Measurements from ENCODE around the gene THEMIS.

THEMIS gene

GRCh38 chr6:127912914-127913313 lies 12.1 kb upstream of the THEMIS start:
- no peaks in the 10 kb centered on the region for H3K36me3 ChIP-seq (ENCODE audit: control insufficient read depth in 2 of 2, insufficient read depth in 1 of 2, low read length in 2 of 2)
- ChIA-PET CTCF (no interaction called here), POLR2A (no interaction called here)
- H3K4me1 ChIP-seq (ENCODE audit: control insufficient read depth, insufficient read depth, low read length), result no peaks in the 10 kb centered on the region
- no peak overlapping the region for H3K27ac ChIP-seq (ENCODE audit: extremely low read depth, low read depth, low read length)
- H3K4me3 ChIP-seq (ENCODE audit: low read depth, low read length), result no peak overlapping the region
- no peak for TF ChIP-seq ZBTB49 (tag by site-specific recombination; IDR thresholded peaks at IDR 0.05; ENCODE audit: low read depth)
- no peak for TF ChIP-seq REST (tag by site-specific recombination; IDR thresholded peaks at IDR 0.05)
- no peaks in the 10 kb centered on the region for H3K9me3 ChIP-seq (ENCODE audit: control insufficient read depth, insufficient read depth, low read depth, low read length)

DNA sequence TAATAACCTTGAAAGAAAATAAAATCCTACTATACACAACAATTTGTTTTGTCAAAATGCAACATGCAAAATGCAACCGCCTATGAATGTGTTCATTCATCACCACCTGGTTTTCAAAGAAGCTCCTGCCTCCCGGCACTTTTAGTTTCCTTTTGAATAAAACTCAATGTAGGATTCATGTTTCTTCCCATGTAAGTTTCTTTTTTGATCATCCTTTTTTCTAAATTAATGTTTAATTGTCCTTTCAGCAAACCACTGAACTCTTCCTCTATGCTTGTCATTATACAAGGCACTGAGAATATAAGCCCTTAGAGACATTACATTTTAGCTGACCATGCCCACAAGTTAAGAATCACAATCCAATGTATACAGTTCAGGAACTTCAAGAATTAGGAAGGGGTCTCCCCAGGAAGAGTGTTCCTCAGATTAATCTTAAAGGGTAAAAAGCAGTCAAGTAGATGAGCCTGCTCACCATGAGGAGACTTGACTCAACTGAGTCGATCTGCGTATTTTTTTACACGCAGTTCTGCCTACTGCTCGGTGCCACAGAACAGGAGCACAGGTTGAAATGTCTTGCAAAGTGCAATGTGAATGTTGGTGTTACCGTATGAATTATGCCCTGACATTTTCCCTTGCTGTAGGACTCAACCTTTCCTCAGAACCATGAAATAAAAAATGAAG lies 7.2 kb upstream of the THEMIS start:
- CTCF ChIA-PET, result interaction anchor here (0.6 to 1.1 kb wide), 2 partner anchors 26 to 77 kb away, joined by 3 read pairs; no protein-coding TSS in a partner anchor
- H3K4me1 ChIP-seq (ENCODE audit: control insufficient read depth, insufficient read depth, low read length), result no peaks in the 10 kb centered on the region
- no peaks in the 10 kb centered on the region for H3K36me3 ChIP-seq (ENCODE audit: control insufficient read depth in 2 of 2, insufficient read depth in 1 of 2, low read length in 2 of 2)
- POLR2A ChIA-PET, result no interaction called here
- no peaks in the 10 kb centered on the region for H3K9me3 ChIP-seq (ENCODE audit: control insufficient read depth, insufficient read depth, low read depth, low read length)
- no peak overlapping the region for H3K4me3 ChIP-seq (ENCODE audit: low read depth, low read length)
- TF ChIP-seq ZNF354C (tag by site-specific recombination; IDR thresholded peaks at IDR 0.05; ENCODE audit: borderline replicate concordance, low read depth), result no peak
- no peak for TF ChIP-seq ZNF558 (tag by site-specific recombination; IDR thresholded peaks at IDR 0.05)
- no peak overlapping the region for H3K27ac ChIP-seq (ENCODE audit: extremely low read depth, low read depth, low read length)

DNA sequence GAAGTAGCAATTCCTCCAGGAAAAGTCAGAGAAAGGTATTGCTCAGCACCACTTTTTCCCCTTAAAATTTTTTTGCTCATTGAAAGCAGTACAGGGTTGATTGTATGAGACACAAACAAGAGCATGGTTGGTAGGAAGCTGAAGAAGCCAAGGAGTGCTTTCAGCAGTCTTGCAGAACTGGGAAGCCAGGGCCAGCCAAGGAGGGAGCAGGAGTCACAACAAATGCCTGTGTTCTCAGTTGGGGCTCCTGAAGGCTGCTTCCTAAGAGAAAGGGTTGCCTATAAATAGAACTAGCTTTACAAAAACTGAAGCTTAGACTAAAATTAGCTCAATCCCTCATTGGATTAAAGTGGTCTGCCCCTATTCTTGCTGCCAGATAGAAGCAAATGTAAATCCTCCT lies 3.3 kb upstream of the THEMIS start:
- H3K9me3 ChIP-seq (ENCODE audit: control insufficient read depth, insufficient read depth, low read depth, low read length), result no peaks in the 10 kb centered on the region
- ChIA-PET POLR2A (no interaction called here), CTCF (interaction anchor here (0.7 kb wide), 2 partner anchors 32 to 39 kb away, joined by 3 to 6 read pairs; no protein-coding TSS in a partner anchor)
- H3K36me3 ChIP-seq (ENCODE audit: control insufficient read depth in 2 of 2, insufficient read depth in 1 of 2, low read length in 2 of 2), result no peaks in the 10 kb centered on the region
- TF ChIP-seq BCL11A (tag by site-specific recombination; IDR thresholded peaks at IDR 0.05; ENCODE audit: low read depth) (no peak), TRIM28 (IDR thresholded peaks at IDR 0.05; ENCODE audit: borderline replicate concordance, low read length) (no peak), ZNF175 (tag by site-specific recombination; IDR thresholded peaks at IDR 0.05) (no peak), ZNF239 (tag by site-specific recombination; IDR thresholded peaks at IDR 0.05) (no peak), ZNF501 (tag by site-specific recombination; IDR thresholded peaks at IDR 0.05) (no peak), ZNF223 (tag by site-specific recombination; IDR thresholded peaks at IDR 0.05) (no peak), SP7 (tag by site-specific recombination; IDR thresholded peaks at IDR 0.05) (no peak), ZNF433 (tag by site-specific recombination; IDR thresholded peaks at IDR 0.05; ENCODE audit: low read depth) (no peak), ZNF837 (tag by site-specific recombination; IDR thresholded peaks at IDR 0.05) (no peak), PBX3 (CRISPR knock-in tag; IDR thresholded peaks at IDR 0.05) (no peak), OSR2 (tag by site-specific recombination; IDR thresholded peaks at IDR 0.05) (no peak), ZNF777 (tag by site-specific recombination; IDR thresholded peaks at IDR 0.05; ENCODE audit: borderline replicate concordance) (no peak), GLIS1 (tag by site-specific recombination; IDR thresholded peaks at IDR 0.05) (no peak), ZNF596 (tag by site-specific recombination; IDR thresholded peaks at IDR 0.05) (no peak), SCRT1 (tag by site-specific recombination; IDR thresholded peaks at IDR 0.05; ENCODE audit: borderline replicate concordance) (no peak), ZNF341 (tag by site-specific recombination; IDR thresholded peaks at IDR 0.05; ENCODE audit: low read depth) (no peak)
- TF ChIP-seq, protein P1, sequence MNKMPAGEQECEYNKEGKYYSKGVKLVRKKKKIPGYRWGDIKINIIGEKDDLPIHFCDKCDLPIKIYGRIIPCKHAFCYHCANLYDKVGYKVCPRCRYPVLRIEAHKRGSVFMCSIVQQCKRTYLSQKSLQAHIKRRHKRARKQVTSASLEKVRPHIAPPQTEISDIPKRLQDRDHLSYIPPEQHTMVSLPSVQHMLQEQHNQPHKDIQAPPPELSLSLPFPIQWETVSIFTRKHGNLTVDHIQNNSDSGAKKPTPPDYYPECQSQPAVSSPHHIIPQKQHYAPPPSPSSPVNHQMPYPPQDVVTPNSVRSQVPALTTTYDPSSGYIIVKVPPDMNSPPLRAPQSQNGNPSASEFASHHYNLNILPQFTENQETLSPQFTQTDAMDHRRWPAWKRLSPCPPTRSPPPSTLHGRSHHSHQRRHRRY (tag by site-specific recombination; IDR thresholded peaks at IDR 0.05), result no peak
- TF ChIP-seq, protein P2, sequence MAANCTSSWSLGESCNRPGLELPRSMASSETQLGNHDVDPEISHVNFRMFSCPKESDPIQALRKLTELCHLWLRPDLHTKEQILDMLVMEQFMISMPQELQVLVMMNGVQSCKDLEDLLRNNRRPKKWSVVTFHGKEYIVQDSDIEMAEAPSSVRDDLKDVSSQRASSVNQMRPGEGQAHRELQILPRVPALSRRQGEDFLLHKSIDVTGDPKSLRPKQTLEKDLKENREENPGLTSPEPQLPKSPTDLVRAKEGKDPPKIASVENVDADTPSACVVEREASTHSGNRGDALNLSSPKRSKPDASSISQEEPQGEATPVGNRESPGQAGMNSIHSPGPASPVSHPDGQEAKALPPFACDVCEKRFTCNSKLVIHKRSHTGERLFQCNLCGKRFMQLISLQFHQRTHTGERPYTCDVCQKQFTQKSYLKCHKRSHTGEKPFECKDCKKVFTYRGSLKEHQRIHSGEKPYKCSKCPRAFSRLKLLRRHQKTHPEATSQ (tag by site-specific recombination; IDR thresholded peaks at IDR 0.05), result no peak
- H3K4me3 ChIP-seq (ENCODE audit: low read depth, low read length), result no peak overlapping the region
- no peaks in the 10 kb centered on the region for H3K4me1 ChIP-seq (ENCODE audit: control insufficient read depth, insufficient read depth, low read length)
- H3K27ac ChIP-seq (ENCODE audit: extremely low read depth, low read depth, low read length), result no peak overlapping the region
